ENCODE results near the gene ARHGAP35. TPM values are rescaled to one million over a fixed set of nuclear protein-coding genes. Genes with fewer than 3 reads are reported as not detected.

ARHGAP35 gene
- total and polyA plus RNA-seq, 2 experiments from 2014 or later, result 13.6 to 57.7 TPM

DNA sequence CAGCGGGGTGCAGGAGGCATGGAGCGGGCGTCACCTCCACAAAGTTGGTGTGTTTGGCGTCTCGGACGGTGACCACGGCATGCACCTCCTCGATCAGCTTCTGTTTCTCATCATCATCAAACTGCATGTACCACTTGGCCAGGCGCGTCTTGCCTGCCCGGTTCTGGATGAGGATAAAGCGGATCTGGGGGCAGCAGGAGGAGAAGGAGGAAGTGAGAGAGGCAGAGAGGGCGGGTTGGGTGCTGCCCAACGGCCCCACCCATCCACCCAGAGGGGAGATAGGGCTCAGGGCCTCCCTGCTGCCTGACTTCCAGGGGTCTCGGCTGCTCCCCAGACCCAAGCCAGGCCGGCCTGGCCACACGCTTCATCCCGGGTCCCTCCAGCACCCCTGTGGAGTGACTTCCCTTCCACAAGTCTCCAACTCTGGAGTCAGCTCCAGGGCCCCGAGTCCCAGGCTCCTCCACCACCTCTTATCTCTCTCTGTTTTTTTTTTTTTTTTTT, 14.8 kb upstream of the ARHGAP35 start (continued):
- TF ChIP-seq, protein P1, sequence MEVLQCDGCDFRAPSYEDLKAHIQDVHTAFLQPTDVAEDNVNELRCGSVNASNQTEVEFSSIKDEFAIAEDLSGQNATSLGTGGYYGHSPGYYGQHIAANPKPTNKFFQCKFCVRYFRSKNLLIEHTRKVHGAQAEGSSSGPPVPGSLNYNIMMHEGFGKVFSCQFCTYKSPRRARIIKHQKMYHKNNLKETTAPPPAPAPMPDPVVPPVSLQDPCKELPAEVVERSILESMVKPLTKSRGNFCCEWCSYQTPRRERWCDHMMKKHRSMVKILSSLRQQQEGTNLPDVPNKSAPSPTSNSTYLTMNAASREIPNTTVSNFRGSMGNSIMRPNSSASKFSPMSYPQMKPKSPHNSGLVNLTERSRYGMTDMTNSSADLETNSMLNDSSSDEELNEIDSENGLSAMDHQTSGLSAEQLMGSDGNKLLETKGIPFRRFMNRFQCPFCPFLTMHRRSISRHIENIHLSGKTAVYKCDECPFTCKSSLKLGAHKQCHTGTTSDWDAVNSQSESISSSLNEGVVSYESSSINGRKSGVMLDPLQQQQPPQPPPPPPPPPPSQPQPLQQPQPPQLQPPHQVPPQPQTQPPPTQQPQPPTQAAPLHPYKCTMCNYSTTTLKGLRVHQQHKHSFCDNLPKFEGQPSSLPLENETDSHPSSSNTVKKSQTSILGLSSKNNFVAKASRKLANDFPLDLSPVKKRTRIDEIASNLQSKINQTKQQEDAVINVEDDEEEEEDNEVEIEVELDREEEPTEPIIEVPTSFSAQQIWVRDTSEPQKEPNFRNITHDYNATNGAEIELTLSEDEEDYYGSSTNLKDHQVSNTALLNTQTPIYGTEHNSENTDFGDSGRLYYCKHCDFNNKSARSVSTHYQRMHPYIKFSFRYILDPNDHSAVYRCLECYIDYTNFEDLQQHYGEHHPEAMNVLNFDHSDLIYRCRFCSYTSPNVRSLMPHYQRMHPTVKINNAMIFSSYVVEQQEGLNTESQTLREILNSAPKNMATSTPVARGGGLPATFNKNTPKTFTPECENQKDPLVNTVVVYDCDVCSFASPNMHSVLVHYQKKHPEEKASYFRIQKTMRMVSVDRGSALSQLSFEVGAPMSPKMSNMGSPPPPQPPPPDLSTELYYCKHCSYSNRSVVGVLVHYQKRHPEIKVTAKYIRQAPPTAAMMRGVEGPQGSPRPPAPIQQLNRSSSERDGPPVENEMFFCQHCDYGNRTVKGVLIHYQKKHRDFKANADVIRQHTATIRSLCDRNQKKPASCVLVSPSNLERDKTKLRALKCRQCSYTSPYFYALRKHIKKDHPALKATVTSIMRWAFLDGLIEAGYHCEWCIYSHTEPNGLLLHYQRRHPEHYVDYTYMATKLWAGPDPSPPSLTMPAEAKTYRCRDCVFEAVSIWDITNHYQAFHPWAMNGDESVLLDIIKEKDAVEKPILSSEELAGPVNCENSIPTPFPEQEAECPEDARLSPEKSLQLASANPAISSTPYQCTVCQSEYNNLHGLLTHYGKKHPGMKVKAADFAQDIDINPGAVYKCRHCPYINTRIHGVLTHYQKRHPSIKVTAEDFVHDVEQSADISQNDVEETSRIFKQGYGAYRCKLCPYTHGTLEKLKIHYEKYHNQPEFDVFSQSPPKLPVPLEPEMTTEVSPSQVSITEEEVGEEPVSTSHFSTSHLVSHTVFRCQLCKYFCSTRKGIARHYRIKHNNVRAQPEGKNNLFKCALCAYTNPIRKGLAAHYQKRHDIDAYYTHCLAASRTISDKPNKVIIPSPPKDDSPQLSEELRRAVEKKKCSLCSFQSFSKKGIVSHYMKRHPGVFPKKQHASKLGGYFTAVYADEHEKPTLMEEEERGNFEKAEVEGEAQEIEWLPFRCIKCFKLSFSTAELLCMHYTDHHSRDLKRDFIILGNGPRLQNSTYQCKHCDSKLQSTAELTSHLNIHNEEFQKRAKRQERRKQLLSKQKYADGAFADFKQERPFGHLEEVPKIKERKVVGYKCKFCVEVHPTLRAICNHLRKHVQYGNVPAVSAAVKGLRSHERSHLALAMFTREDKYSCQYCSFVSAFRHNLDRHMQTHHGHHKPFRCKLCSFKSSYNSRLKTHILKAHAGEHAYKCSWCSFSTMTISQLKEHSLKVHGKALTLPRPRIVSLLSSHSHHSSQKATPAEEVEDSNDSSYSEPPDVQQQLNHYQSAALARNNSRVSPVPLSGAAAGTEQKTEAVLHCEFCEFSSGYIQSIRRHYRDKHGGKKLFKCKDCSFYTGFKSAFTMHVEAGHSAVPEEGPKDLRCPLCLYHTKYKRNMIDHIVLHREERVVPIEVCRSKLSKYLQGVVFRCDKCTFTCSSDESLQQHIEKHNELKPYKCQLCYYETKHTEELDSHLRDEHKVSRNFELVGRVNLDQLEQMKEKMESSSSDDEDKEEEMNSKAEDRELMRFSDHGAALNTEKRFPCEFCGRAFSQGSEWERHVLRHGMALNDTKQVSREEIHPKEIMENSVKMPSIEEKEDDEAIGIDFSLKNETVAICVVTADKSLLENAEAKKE (CRISPR knock-in tag; IDR thresholded peaks at IDR 0.05), result no peak
- no peak for TF ChIP-seq STAT1 (IDR thresholded peaks at IDR 0.05; ENCODE audit: unreplicated experiment)
- TF ChIP-seq ZNF331 (CRISPR knock-in tag; IDR thresholded peaks at IDR 0.05; ENCODE audit: low read depth), result no peak
- no peak for TF ChIP-seq NANOG (IDR thresholded peaks at IDR 0.05; ENCODE audit: borderline replicate concordance)
- TF ChIP-seq, protein P2, sequence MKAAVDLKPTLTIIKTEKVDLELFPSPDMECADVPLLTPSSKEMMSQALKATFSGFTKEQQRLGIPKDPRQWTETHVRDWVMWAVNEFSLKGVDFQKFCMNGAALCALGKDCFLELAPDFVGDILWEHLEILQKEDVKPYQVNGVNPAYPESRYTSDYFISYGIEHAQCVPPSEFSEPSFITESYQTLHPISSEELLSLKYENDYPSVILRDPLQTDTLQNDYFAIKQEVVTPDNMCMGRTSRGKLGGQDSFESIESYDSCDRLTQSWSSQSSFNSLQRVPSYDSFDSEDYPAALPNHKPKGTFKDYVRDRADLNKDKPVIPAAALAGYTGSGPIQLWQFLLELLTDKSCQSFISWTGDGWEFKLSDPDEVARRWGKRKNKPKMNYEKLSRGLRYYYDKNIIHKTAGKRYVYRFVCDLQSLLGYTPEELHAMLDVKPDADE (IDR thresholded peaks at IDR 0.05), result no peak
- TF ChIP-seq JUNB (IDR thresholded peaks at IDR 0.05; ENCODE audit: unreplicated experiment), result no peak
- no peak for TF ChIP-seq CREB1 (CRISPR knock-in tag; IDR thresholded peaks at IDR 0.05; ENCODE audit: low read depth)
- TF ChIP-seq, protein P3, sequence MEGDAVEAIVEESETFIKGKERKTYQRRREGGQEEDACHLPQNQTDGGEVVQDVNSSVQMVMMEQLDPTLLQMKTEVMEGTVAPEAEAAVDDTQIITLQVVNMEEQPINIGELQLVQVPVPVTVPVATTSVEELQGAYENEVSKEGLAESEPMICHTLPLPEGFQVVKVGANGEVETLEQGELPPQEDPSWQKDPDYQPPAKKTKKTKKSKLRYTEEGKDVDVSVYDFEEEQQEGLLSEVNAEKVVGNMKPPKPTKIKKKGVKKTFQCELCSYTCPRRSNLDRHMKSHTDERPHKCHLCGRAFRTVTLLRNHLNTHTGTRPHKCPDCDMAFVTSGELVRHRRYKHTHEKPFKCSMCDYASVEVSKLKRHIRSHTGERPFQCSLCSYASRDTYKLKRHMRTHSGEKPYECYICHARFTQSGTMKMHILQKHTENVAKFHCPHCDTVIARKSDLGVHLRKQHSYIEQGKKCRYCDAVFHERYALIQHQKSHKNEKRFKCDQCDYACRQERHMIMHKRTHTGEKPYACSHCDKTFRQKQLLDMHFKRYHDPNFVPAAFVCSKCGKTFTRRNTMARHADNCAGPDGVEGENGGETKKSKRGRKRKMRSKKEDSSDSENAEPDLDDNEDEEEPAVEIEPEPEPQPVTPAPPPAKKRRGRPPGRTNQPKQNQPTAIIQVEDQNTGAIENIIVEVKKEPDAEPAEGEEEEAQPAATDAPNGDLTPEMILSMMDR (conservative IDR thresholded peaks at IDR 0.05; ENCODE audit: low read depth in 2 of 2), result no peak
- TF ChIP-seq EZH2phosphoT487 (IDR thresholded peaks at IDR 0.05; ENCODE audit: unreplicated experiment), result no peak
